GM12878 (cell line): ENCODE data around the gene GJA5. TPM values are rescaled to one million over a fixed set of nuclear protein-coding genes. Genes with fewer than 3 reads are reported as not detected.

Experiments used
- ATAC-seq: fragments of 200-7000 bp; cut with Tn5 transposase; 3 replicates; pipeline ENCODE4 v1.9.1; 2020; ENCODE audit warnings: mild to moderate bottlenecking, moderate library complexity
- BruUV-seq: library from RNA; stranded (reverse); fragments of 400-500 nt; replicated peaks from 2 replicates; lab custom pipeline; 2021; lab: Mats Ljungman, UMichigan
- CTCF ChIA-PET: fragments of 300-600 bp; sonication (Branson Sonifier 250); formaldehyde crosslinking; extraction: SDS; loops from one replicate; lab custom pipeline; 2021; ENCODE audit warnings: inconsistent platforms; lab: Yijun Ruan, JAX
- POLR2A ChIA-PET: fragments of 350-600 bp; formaldehyde crosslinking; extraction: SDS; loops from one replicate; lab custom pipeline; 2021; ENCODE audit warnings: inconsistent platforms; lab: Charles Lee
- RAD21 ChIA-PET: fragments of 300-600 bp; sonication (Branson Sonifier 250); formaldehyde crosslinking; loops from one replicate; lab custom pipeline; 2023; ENCODE audit warnings: antibody characterized with exemption; ENCODE audit not compliant: unreplicated experiment; lab: Charles Lee
- SMC1A ChIA-PET: fragments of 300-600 bp; sonication (Branson Sonifier 250); formaldehyde crosslinking; loops from one replicate; lab custom pipeline; 2023; ENCODE audit not compliant: unreplicated experiment, uncharacterized antibody; lab: Charles Lee
- DNase-seq: peaks from one replicate; pipeline ENCODE4 v3.0.0-alpha.2; 2011; ENCODE audit warnings: low read depth, low spot score
- FAIRE-seq: peaks from 3 replicates; lab custom pipeline; 2011; peaks lifted over from hg19 to GRCh38; lab: Jason Lieb, UNC
- H2AFZ ChIP-seq: 2 replicates; pipeline ENCODE4 v1.6.0; 2011; ENCODE audit warnings: low read depth, low read length, control low read depth; ENCODE audit not compliant: control insufficient read depth
- H3K27ac ChIP-seq: 2 replicates; pipeline ENCODE4 v1.5.1; 2011; ENCODE audit warnings: control low read depth; ENCODE audit not compliant: control insufficient read depth, insufficient read depth
- H3K27me3 ChIP-seq, 2 experiments: replicated peaks in 1 of 2; 2 replicates each; pipeline versions ENCODE4 v1.6.0 to v1.6.1; 2011; ENCODE audit warnings: low read length in 1 of 2; ENCODE audit not compliant: control insufficient read depth in 2 of 2, insufficient read depth in 2 of 2
- H3K36me3 ChIP-seq, 2 experiments: 2 replicates each; pipeline ENCODE4 v1.5.1; 2011; ENCODE audit warnings: low read length in 1 of 2; ENCODE audit not compliant: control insufficient read depth in 2 of 2, insufficient read depth in 2 of 2
- H3K4me1 ChIP-seq: 2 replicates; pipeline ENCODE4 v1.6.1; 2011; ENCODE audit warnings: mild to moderate bottlenecking, low read length, moderate library complexity, mixed read lengths; ENCODE audit not compliant: control insufficient read depth, insufficient read depth
- H3K4me2 ChIP-seq: 2 replicates; pipeline ENCODE4 v1.6.0; 2011; ENCODE audit warnings: control low read depth; ENCODE audit not compliant: control insufficient read depth, insufficient read depth
- H3K4me3 ChIP-seq: fragments of 200-600 bp; sonication (generic); 2 replicates; pipeline ENCODE4 v1.5.1; 2016
- H3K79me2 ChIP-seq: 2 replicates; pipeline ENCODE4 v1.6.0; 2011; ENCODE audit warnings: low read length; ENCODE audit not compliant: control insufficient read depth, insufficient read depth
- H3K9ac ChIP-seq: 2 replicates; pipeline ENCODE4 v1.8.0; 2011; ENCODE audit warnings: low read length, control low read depth, mixed read lengths; ENCODE audit not compliant: control insufficient read depth, insufficient read depth
- H3K9me3 ChIP-seq: replicated peaks from 3 replicates; pipeline ENCODE4 v1.5.1; 2011; ENCODE audit warnings: mild to moderate bottlenecking, low read length; ENCODE audit not compliant: control insufficient read depth, insufficient read depth
- H4K20me1 ChIP-seq: 2 replicates; pipeline ENCODE4 v1.6.0; 2011; ENCODE audit not compliant: control insufficient read depth, insufficient read depth
- ASH2L ChIP-seq: fragments of 300-600, 200-600 bp; sonication (generic); IDR thresholded peaks from 2 replicates; pipeline ENCODE4 v1.6.1; 2017; ENCODE audit warnings: low read depth, mild to moderate bottlenecking, borderline replicate concordance
- BCL3 ChIP-seq: IDR thresholded peaks from 2 replicates; pipeline ENCODE4 v1.6.1; 2011; ENCODE audit warnings: borderline replicate concordance, low read depth, mild to moderate bottlenecking, moderate library complexity, low read length; ENCODE audit not compliant: insufficient read depth, poor library complexity, severe bottlenecking
- BRCA1 ChIP-seq: IDR thresholded peaks from 2 replicates; pipeline ENCODE4 v1.6.1; 2011; ENCODE audit warnings: low read depth, low read length, improper control_type of control experiment
- ETV6 ChIP-seq, 2 experiments: fragments of 450-650 bp in 1 of 2; IDR thresholded peaks in 1 of 2; conservative IDR thresholded peaks in 1 of 2; 2 replicates each; pipeline ENCODE4 v1.6.1; 2014; ENCODE audit warnings: antibody characterized with exemption in 1 of 2, borderline replicate concordance in 1 of 2, low read depth in 1 of 2, mild to moderate bottlenecking in 1 of 2, moderate library complexity in 1 of 2
- FOS ChIP-seq: IDR thresholded peaks from 3 replicates; pipeline ENCODE4 v1.6.1; 2011; ENCODE audit warnings: borderline replicate concordance; ENCODE audit not compliant: insufficient read length; ENCODE audit errors: extremely low read depth
- MTA3 ChIP-seq: IDR thresholded peaks from 2 replicates; pipeline ENCODE4 v1.6.1; 2012; ENCODE audit warnings: low read length, inconsistent platforms, borderline replicate concordance
- NFYB ChIP-seq: IDR thresholded peaks from 2 replicates; pipeline ENCODE4 v1.6.1; 2011; ENCODE audit warnings: low read depth, mild to moderate bottlenecking, low read length, improper control_type of control experiment, moderate library complexity; ENCODE audit not compliant: insufficient read depth
- PAX5 ChIP-seq: IDR thresholded peaks from 2 replicates; pipeline ENCODE4 v1.6.1; 2011; ENCODE audit warnings: low read depth, low read length, borderline replicate concordance
- POLR2A ChIP-seq: IDR thresholded peaks from 2 replicates; pipeline ENCODE4 v1.6.1; 2011; ENCODE audit warnings: low read depth, mild to moderate bottlenecking, low read length
- SIX5 ChIP-seq: IDR thresholded peaks from 2 replicates; pipeline ENCODE4 v1.6.1; 2011; ENCODE audit warnings: mild to moderate bottlenecking, low read depth, low read length, moderate library complexity; ENCODE audit not compliant: severe bottlenecking
- USF2 ChIP-seq: IDR thresholded peaks from 2 replicates; pipeline ENCODE4 v1.6.1; 2011; ENCODE audit warnings: low read depth, low read length, improper control_type of control experiment, borderline replicate concordance
- ZNF384 ChIP-seq: IDR thresholded peaks from 2 replicates; pipeline ENCODE4 v1.6.1; 2012; ENCODE audit warnings: low read depth, mild to moderate bottlenecking, low read length, improper control_type of control experiment, borderline replicate concordance
- ZNF622 ChIP-seq: fragments of 450-650 bp; IDR thresholded peaks from 2 replicates; pipeline ENCODE4 v1.6.1; 2017; ENCODE audit warnings: mild to moderate bottlenecking, inconsistent platforms
- ZZZ3 ChIP-seq: IDR thresholded peaks from 2 replicates; pipeline ENCODE4 v1.6.1; 2011; ENCODE audit warnings: low read depth; ENCODE audit not compliant: control insufficient read depth, insufficient read length
- WGBS: methylation state at CpG from one replicate; pipeline ENCODE4 v1.1.6; 2016; ENCODE audit warnings: low lambda C conversion rate; ENCODE audit not compliant: insufficient replicate concordance, insufficient coverage; ENCODE audit errors: missing lambda C conversion rate; 5-methylcytosine and 5-hydroxymethylcytosine counted together
- in situ Hi-C: fragments of 300-500 bp; cut with MboI; formaldehyde crosslinking; loops from 9 replicates; pipeline ENCODE4 v1.14.3; 2018; ENCODE audit warnings: mixed read lengths
- intact Hi-C: fragments of 100-400 bp; cut with micrococcal nuclease; formaldehyde crosslinking; loops from one replicate; pipeline ENCODE4 v1.14.2; 2022; ENCODE audit not compliant: unreplicated experiment
- polyA plus RNA-seq, 11 experiments: library from polyadenylated mRNA; depleted of rRNA in 4 of 11; unstranded in 6 of 11; stranded (reverse) in 5 of 11; fragments of >200 nt; fragmentation: Nextera tagmentation in 4 of 11; fragmentation: Illumina TruSeq in 1 of 11; extraction: Ambion mirVana in 4 of 11; extraction: Trizol in 1 of 11; gene quantifications; 1 replicate in 1 of 11; 2 replicates in 10 of 11; pipeline versions ENCODE4 v1.2.1 to v1.2.3, GENCODE V29; 2011 to 2016; ENCODE audit warnings: inconsistent platforms in 2 of 11, missing spikeins in 2 of 11, low read depth in 1 of 11
- total RNA-seq, 4 experiments: library from RNA; depleted of rRNA in 3 of 4; stranded (reverse); fragments of >200 nt in 3 of 4; fragmentation: Illumina TruSeq in 1 of 4; extraction: Trizol in 1 of 4; gene quantifications; 2 replicates each; pipeline versions ENCODE4 v1.2.1 to v1.2.3, GENCODE V29; 2013 to 2021

GJA5 gene
- total and polyA plus RNA-seq, 10 of the 15 experiments (the other 5 are each of a cell fraction or from before 2014, with no cell fraction given), result not detected

- TF ChIP-seq ETV6 (conservative IDR thresholded peaks at IDR 0.05 in 1 of 2, IDR thresholded peaks at IDR 0.05 in 1 of 2; ENCODE audit: borderline replicate concordance in 1 of 2, low read depth in 1 of 2) (no peak), ZZZ3 (no peak)
Observed at GRCh38 chr1:147738739-147739476, 21.5 kb downstream of the GJA5 start (continued).

- Histone ChIP-seq H4K20me1 (no peaks in the 10 kb centered on the region), H3K9ac (no peak overlapping the region), H3K4me2 (no peak overlapping the region), H2AFZ (no peak overlapping the region), H3K4me1 (no peaks in the 10 kb centered on the region), H3K9me3 (no peaks in the 10 kb centered on the region), H3K27ac (no peak overlapping the region), H3K27me3 (no peaks in the 10 kb centered on the region; a peak in 1 of 4 replicates), H3K79me2 (no peaks in the 10 kb centered on the region), H3K4me3 (no peak overlapping the region), H3K36me3 (no peaks in the 10 kb centered on the region)
- WGBS, result 20% methylated on average over 2 of the region's 2 CpGs
- intact Hi-C loops (no loop called here), in situ Hi-C loops (no loop called here)
- POLR2A ChIA-PET, result no interaction called here
- RAD21 ChIA-PET, result no interaction called here
- TF ChIP-seq SIX5 (no peak), POLR2A (no peak), ZNF384 (no peak), BCL3 (no peak), ZZZ3 (no peak), NFYB (no peak), ZNF622 (no peak), FOS (no peak), USF2 (no peak), BRCA1 (no peak), ASH2L (no peak), MTA3 (no peak), PAX5 (no peak)
- CTCF ChIA-PET, result interaction anchor here (1.4 to 1.6 kb wide), 2 partner anchors 8 to 97 kb away, joined by 3 read pairs; no protein-coding TSS in a partner anchor
- ATAC-seq, result no peak
- SMC1A ChIA-PET, result no interaction called here
- no peak for DNase-seq
- no TSS peak for BruUV-seq
- no peak for FAIRE-seq
Observed at GRCh38 chr1:147738129-147738528, 22.3 kb downstream of the GJA5 start.
